UCSD-AML1 (cell line): ENCODE results near the gene OR5B21.
A peak's percentile ranks its signal among the peaks of the same experiment; 100 is the strongest.

ENCODE experiments used
- DNase-seq: peaks from one replicate; lab custom pipeline; 2025; ENCODE audit not compliant: unreplicated experiment; lab: John Stamatoyannopoulos, UW

Gene OR5B21

GRCh38 chr11:58508005-58508404 lies at the start of gene OR5B21:
TSS of gene OR5B21 (minus strand) at chr11:58508105. CDS start at chr11:58508105, 0 bp downstream.
- DNase-seq: no peak

DNA sequence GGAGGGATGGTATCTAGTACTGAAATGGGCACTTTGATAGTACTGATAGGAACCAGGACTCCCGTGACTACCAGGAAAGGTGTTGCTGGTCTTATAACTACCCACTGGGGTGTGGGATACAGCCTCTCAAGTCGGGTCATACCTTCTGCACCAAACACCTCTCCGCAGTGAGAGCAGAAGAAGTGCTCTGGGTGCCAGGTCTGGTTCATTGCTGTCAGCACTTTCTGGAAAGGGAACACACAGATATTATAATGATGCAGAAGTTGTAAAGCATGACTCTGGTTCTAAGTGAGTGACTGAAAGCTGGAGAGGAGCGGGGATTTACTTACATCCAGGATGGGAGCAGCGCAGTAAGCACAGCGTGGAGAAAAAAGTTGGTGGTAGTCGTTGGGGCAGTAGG lies 41.7 kb upstream of the OR5B21 start:
- DNase-seq: no peak

DNA sequence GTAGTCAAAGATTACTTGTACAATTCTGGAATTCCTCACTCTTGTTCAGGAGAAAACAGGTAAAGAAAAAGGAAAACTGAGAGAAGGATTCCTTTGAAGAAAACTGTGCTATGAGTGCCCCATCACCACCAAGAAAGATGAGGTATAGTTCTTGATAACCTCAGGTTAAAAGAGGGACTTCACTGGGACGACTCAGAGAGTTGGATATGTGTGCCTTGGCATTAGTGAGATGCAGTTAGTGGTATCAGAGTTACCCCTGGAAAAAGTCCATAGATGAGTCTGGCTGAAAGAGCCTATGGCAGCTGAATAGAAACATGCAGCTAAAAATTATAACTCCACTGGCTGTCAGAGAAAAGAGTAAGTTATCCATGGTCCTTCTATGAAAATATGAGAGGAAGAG lies 38.9 kb upstream of the OR5B21 start:
- DNase-seq: no peak

- DNase-seq: no peak
Measured at GRCh38 chr11:58531865-58532341, 24.0 kb upstream of the OR5B21 start.

GRCh38 chr11:58530236-58530635 lies 22.3 kb upstream of the OR5B21 start:
- DNase-seq: no peak

- no peak for DNase-seq
Measured at GRCh38 chr11:58527429-58527828, 19.5 kb upstream of the OR5B21 start.

- no peak for DNase-seq
Measured at GRCh38 chr11:58526721-58527120, 18.8 kb upstream of the OR5B21 start.

GRCh38 chr11:58525037-58525614 lies 17.2 kb upstream of the OR5B21 start:
- DNase-seq: peak; percentile 14

DNA sequence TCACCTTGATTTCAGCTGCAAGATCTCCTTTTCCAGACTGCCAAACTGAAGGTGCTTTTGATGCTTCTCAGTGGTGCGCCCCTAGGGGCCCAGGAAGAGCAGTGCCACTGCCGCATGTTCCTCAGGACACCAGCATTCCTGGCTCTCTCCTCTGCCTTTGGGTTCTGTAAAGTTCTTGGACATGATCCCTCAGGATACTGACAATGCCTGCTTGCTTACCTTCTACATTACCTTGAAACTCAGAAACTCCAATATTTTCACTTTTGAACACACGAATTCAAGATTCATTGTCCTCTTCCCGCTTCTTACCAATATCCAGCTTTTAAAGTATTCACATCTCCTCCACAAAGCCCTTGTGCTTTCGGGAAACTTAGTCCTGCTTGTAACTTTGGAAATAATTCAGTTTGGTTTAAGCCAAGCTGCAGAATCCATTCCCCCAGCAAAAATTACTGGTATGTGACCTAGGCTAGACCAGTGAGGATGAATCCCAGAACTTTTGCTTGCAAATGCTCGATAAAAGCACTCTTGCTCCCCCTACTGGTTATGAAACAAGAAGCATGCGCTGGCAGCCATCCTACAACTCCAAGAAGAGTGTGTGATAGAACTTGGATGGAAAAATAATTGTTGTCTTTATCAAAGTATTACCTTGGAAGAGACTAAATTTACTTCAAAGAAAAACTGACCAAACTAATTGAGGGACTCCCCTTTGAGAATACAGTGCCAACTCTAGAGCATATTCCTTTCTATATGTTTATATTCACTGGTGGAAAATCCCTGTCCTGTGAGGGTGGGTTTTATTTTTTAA lies 16.5 kb upstream of the OR5B21 start:
- DNase-seq: peak; percentile 39

GRCh38 chr11:58513747-58514367 lies 6.0 kb upstream of the OR5B21 start:
- peak; percentile 22 for DNase-seq

DNA sequence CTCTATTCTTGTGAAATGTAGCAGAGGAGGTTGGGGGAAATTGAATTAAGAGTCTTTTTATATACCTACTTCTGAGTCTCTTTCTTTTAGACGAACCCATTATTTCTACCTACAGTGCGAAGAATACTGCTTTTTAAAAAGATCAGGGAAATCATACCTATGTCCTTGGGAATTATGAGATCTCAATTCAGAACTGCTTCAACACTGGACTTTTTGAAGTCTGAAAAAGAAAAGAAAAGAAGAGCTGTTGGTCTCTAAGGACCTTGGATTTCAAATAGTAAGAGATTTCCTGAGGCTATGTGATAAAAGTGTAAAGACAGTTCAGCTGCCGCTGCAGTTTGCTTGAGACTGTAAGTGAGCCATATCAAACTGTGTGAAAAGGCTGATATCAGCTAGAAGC lies 3.7 kb upstream of the OR5B21 start:
- no peak for DNase-seq

- no peak for DNase-seq
Measured at GRCh38 chr11:58509748-58510147, 1.8 kb upstream of the OR5B21 start.

DNA sequence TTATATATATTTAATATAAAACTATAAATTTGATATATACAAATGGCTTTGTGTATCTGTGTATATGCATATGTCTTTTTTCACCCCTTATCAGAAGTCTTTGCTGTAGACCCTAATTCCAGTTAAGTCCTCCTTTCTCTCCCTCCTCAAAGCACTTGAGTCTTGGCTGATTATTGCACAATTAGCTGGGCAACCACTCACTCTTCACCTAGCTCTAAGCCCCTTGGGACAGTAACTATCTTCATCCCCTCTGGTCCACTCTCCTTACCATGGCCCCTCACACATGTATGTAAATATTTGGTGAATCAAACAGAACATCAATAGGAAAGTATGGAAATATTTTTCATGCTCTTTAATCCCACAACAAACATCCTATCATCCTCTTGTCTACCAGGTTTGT lies 909 bp upstream of the OR5B21 start:
- no peak for DNase-seq

DNA sequence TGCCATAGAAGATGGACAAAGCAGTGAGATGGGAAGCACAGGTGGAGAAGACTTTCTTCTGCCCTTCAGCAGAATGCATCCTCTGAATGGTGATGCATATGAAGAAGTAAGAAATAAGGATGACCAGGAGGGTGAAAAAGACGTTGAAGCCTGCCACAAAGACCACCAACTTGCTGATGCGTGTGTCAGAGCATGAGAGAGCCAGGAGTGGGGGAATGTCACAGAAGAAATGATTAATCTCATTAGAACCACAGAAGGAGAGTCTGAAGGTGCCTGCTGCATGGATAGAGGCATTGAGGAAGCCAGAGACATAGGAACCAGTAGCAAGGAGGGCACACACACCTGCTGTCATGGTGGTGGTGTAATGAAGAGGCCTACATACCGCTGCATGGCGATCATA lies 550 bp downstream of the OR5B21 start:
- no peak for DNase-seq

DNA sequence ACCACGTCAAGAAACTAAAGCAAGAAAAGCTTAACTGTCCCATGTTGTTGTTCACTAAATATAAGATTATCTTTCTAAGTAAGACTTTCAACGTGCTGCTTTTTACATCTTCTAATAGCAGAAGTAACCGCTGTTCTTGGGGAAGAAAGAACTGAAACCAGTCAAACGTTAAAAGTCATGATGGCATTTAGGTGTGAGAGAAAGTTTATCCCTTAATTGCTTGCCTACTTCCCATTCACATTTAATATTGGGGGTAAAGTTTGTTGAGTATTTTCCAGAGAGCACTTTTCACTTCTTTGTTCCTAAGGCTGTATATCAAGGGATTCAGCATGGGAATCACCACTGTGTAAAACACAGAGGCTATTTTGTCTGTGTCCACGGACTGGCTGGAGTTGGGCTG lies 970 bp downstream of the OR5B21 start:
- no peak for DNase-seq

DNA sequence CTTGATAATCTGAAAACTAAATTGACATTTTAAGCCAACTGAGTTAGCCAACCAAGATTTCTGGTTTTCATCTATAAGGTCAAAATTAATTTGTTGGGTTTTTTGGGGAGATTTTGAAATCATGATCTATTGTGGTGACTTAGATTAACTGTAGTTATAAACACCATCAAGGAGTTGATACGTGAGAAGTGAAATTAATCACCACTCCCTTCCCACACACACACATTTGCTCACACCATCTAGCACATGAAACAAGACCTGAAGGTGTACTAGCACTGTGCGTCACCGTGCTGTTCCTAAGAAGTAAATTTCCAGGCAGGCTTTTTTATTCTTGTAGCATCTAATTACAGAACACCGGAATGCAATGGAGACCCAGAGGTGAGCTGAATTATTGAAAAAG lies 2.1 kb downstream of the OR5B21 start:
- no peak for DNase-seq

DNA sequence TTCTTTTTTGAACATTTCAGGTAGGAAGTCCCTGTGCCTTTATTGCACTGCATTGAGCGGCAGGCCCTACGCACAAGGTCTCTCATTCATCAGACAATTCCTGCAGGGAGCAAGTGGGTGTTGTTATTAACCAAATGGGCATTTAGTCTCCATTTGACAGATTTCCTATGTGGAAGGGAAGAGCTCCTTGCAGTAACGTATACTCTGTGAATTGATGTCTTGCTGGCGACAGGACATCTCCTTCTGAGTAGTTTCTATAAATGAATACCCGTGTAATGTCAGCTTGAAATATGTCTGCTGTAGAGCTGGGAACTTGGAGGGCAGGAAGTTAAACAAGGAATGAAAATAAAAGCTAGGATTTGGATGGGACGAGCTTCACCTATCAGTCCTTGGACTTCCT lies 3.7 kb downstream of the OR5B21 start:
- no peak for DNase-seq

- DNase-seq: no peak
Measured at GRCh38 chr11:58503361-58503856, 4.5 kb downstream of the OR5B21 start.

- no peak for DNase-seq
Measured at GRCh38 chr11:58502004-58502403, 5.9 kb downstream of the OR5B21 start.

DNA sequence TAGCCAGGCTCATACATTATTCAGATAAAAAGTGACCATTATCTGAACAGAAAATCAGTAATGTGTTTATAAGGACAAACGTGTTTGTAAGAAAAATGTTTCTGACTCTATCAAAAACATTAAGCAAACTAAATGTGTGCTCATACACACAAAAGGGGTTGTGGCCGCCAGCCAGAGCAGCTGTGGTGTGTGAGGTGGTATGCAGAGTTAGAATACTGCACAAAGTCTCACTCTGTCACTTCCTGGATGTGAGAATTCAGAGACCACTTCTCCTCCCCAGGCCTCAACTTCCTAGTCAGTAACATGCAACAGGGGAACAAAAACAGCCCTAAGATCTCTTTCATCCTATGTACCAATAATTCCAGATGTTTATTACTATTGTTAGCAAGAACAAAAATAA lies 9.4 kb downstream of the OR5B21 start:
- peak; percentile 10 for DNase-seq

- no peak for DNase-seq
Measured at GRCh38 chr11:58497951-58498350, 10.0 kb downstream of the OR5B21 start.

DNA sequence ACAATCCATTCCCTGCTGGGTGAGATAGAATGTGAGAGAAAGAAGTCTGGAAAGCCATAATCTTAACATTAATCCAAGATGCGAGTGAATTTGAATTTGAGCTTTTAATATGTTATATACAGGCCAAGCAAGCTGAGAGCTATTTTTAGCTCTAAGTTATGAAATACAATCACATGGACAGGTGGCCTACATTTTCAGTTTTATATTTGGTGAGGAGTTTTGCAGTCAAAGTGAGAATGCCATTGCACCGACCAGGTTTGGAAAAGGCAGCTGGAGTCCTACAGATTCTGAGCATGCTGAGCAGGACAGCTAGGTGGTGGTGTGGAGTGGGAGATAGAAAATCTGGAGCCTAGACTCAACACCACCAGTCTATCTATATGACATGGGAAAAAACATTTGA lies 12.0 kb downstream of the OR5B21 start:
- no peak for DNase-seq
